ENCODE data around the gene LIN7C. TPM values are rescaled to one million over a fixed set of nuclear protein-coding genes. Genes with fewer than 3 reads are reported as not detected.
A peak's percentile ranks its signal among the peaks of the same experiment; 100 is the strongest.

The LIN7C gene
- total RNA-seq, 1 donor = 75.3 TPM

GRCh38 chr11:27485930-27486773 lies 20.4 kb downstream of the LIN7C start:
- H3K4me3 ChIP-seq (ENCODE audit: low read depth, low read length) = no peak overlapping the region
- DNase-seq (ENCODE audit: low read depth) = peak; percentile 83
- TF ChIP-seq, protein P1, sequence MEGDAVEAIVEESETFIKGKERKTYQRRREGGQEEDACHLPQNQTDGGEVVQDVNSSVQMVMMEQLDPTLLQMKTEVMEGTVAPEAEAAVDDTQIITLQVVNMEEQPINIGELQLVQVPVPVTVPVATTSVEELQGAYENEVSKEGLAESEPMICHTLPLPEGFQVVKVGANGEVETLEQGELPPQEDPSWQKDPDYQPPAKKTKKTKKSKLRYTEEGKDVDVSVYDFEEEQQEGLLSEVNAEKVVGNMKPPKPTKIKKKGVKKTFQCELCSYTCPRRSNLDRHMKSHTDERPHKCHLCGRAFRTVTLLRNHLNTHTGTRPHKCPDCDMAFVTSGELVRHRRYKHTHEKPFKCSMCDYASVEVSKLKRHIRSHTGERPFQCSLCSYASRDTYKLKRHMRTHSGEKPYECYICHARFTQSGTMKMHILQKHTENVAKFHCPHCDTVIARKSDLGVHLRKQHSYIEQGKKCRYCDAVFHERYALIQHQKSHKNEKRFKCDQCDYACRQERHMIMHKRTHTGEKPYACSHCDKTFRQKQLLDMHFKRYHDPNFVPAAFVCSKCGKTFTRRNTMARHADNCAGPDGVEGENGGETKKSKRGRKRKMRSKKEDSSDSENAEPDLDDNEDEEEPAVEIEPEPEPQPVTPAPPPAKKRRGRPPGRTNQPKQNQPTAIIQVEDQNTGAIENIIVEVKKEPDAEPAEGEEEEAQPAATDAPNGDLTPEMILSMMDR (IDR thresholded peaks at IDR 0.05; ENCODE audit: insufficient read depth, low read length) = peak; percentile 89

GRCh38 chr11:27482793-27483192 lies 23.8 kb downstream of the LIN7C start:
- DNase-seq (ENCODE audit: low read depth) = no peak
- TF ChIP-seq, protein P1 (IDR thresholded peaks at IDR 0.05; ENCODE audit: insufficient read depth, low read length) = no peak
- H3K4me3 ChIP-seq (ENCODE audit: low read depth, low read length) = no peak overlapping the region

DNA sequence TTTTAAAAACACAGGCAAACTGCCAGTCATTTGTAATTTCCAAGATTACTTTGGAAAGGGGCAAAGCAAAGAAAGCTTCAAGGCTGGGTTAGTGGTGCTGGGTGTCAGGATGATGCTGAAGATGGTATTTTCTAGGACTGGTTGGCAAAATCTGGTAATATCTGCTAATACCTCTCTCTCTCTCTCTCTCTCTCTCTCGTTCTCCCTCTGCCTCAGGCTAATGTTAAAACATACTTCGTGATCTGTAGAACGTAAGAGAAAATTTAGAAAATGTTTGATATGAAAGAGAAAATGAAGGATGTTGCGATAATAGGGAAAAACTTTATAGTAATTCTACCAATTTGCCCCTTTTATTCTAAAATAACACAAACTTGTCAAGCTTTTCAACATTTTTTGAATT lies 24.6 kb downstream of the LIN7C start:
- H3K4me3 ChIP-seq (ENCODE audit: low read depth, low read length) = no peak overlapping the region
- DNase-seq (ENCODE audit: low read depth) = no peak
- TF ChIP-seq, protein P1 (IDR thresholded peaks at IDR 0.05; ENCODE audit: insufficient read depth, low read length) = no peak

DNA sequence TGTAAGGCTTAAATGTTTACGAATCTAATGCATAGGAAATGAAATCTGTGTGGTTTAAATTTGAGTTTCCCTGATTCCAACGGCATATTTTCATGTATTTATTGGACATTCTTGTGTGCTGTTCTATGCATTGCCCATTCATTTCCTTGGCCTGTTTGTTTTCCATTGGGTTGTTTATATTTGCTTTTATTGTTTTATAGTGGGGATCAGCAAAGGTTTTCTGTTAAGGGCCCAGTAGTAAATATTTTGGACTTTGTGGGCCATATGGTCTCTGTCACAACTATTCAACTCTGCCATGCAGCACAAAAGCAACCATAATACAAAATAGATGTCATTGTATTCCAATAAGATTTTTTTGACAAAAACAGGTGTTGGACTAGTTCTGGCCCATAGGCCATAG lies 28.7 kb downstream of the LIN7C start:
- DNase-seq (ENCODE audit: low read depth) = no peak

GRCh38 chr11:27477243-27477642 lies 29.3 kb downstream of the LIN7C start:
- DNase-seq (ENCODE audit: low read depth) = no peak
- TF ChIP-seq, protein P1 (IDR thresholded peaks at IDR 0.05; ENCODE audit: insufficient read depth, low read length) = no peak
- no peak overlapping the region for H3K4me3 ChIP-seq (ENCODE audit: low read depth, low read length)

More for the DNA sequence above, 28.7 kb downstream of the LIN7C start:
- TF ChIP-seq, protein P1 (IDR thresholded peaks at IDR 0.05; ENCODE audit: insufficient read depth, low read length) = no peak
- H3K4me3 ChIP-seq (ENCODE audit: low read depth, low read length) = no peak overlapping the region

- H3K4me3 ChIP-seq (ENCODE audit: low read depth, low read length) = no peak overlapping the region
- no peak for DNase-seq (ENCODE audit: low read depth)
- TF ChIP-seq, protein P1 (IDR thresholded peaks at IDR 0.05; ENCODE audit: insufficient read depth, low read length) = no peak
Observed at GRCh38 chr11:27475622-27476021, 30.9 kb downstream of the LIN7C start.
